ENCODE results near the gene SNAP29.
A peak's percentile ranks its signal among the peaks of the same experiment; 100 is the strongest.
"Not testable (repeated sequence)": the region's sequence is repeated elsewhere in the genome, so short reads cannot be mapped to it uniquely, and the experiment has no call there.

SNAP29 gene

GRCh38 chr22:20834725-20835124 is 24.1 kb upstream of the SNAP29 start:
- Histone ChIP-seq H4K91ac (ENCODE audit: low read depth, low read length) (no peak overlapping the region), H2BK120ac (ENCODE audit: insufficient read depth, low read length, poor library complexity) (no peak overlapping the region), H3K9ac (ENCODE audit: low read length) (no peak overlapping the region), H4K12ac (ENCODE audit: low read depth, low read length) (no peak overlapping the region), H3K27ac (ENCODE audit: low read depth, low read length) (no peak overlapping the region), H2AFZ (ENCODE audit: insufficient read depth, low read length, poor library complexity) (no peak overlapping the region), H3K4me1 (ENCODE audit: control insufficient read depth in 1 of 2, insufficient read depth in 2 of 2, low read length in 2 of 2) (no peaks in the 10 kb centered on the region), H3K36me3 (ENCODE audit: control insufficient read depth in 1 of 2, insufficient read depth in 2 of 2, low read length in 2 of 2) (peaks cover 8 to 13% of the 10 kb centered on the region in 2 experiments), H2BK5ac (ENCODE audit: low read depth, low read length, poor library complexity) (peak overlapping the region; percentile 25), H2AK5ac (ENCODE audit: low read length) (no peak overlapping the region), H3K14ac (ENCODE audit: low read length) (no peak overlapping the region), H3K4ac (ENCODE audit: low read depth, low read length) (no peak overlapping the region), H3K27me3 (ENCODE audit: insufficient read depth, low read length) (no peaks in the 10 kb centered on the region), H3K79me2 (ENCODE audit: control insufficient read depth, insufficient read depth, low read length, poor library complexity) (no peaks in the 10 kb centered on the region), H3K4me3 (ENCODE audit: low read depth, low read length) (no peak overlapping the region), H3K23ac (ENCODE audit: low read length) (no peak overlapping the region), H3K18ac (ENCODE audit: low read length) (no peak overlapping the region), H3K79me1 (ENCODE audit: low read length) (no peaks in the 10 kb centered on the region), H3K4me2 (ENCODE audit: low read length) (no peak overlapping the region), H2BK12ac (ENCODE audit: low read length) (no peak overlapping the region), H3K9me3 (ENCODE audit: insufficient read depth, low read depth, low read length) (no peaks in the 10 kb centered on the region), H4K8ac (ENCODE audit: low read depth, low read length) (no peak overlapping the region)
- DNase-seq = no peak
- no CpG with 5 or more reads among the region's 3 CpGs for WGBS (ENCODE audit: extremely low coverage, insufficient coverage, insufficient read length)

GRCh38 chr22:20836987-20837823 is 21.6 kb upstream of the SNAP29 start:
- Histone ChIP-seq H3K9ac (ENCODE audit: low read length) (no peak overlapping the region), H2BK12ac (ENCODE audit: low read length) (no peak overlapping the region), H3K4ac (ENCODE audit: low read depth, low read length) (no peak overlapping the region), H3K27ac (ENCODE audit: low read depth, low read length) (no peak overlapping the region), H3K4me1 (ENCODE audit: control insufficient read depth in 1 of 2, insufficient read depth in 2 of 2, low read length in 2 of 2) (peaks cover 0 to 7% of the 10 kb centered on the region in 2 experiments), H3K4me2 (ENCODE audit: low read length) (no peak overlapping the region), H2AFZ (ENCODE audit: insufficient read depth, low read length, poor library complexity) (no peak overlapping the region), H3K14ac (ENCODE audit: low read length) (no peak overlapping the region), H3K9me3 (ENCODE audit: insufficient read depth, low read depth, low read length) (no peaks in the 10 kb centered on the region), H3K23ac (ENCODE audit: low read length) (no peak overlapping the region), H2BK5ac (ENCODE audit: low read depth, low read length, poor library complexity) (no peak overlapping the region), H3K4me3 (ENCODE audit: low read depth, low read length) (no peak overlapping the region), H3K79me1 (ENCODE audit: low read length) (no peaks in the 10 kb centered on the region), H3K36me3 (ENCODE audit: control insufficient read depth in 1 of 2, insufficient read depth in 2 of 2, low read length in 2 of 2) (peaks cover 4 to 13% of the 10 kb centered on the region in 2 experiments), H4K8ac (ENCODE audit: low read depth, low read length) (no peak overlapping the region), H2BK120ac (ENCODE audit: insufficient read depth, low read length, poor library complexity) (no peak overlapping the region), H2AK5ac (ENCODE audit: low read length) (no peak overlapping the region), H4K12ac (ENCODE audit: low read depth, low read length) (no peak overlapping the region), H3K27me3 (ENCODE audit: insufficient read depth, low read length) (no peaks in the 10 kb centered on the region), H3K18ac (ENCODE audit: low read length) (no peak overlapping the region), H4K91ac (ENCODE audit: low read depth, low read length) (no peak overlapping the region), H3K79me2 (ENCODE audit: control insufficient read depth, insufficient read depth, low read length, poor library complexity) (no peaks in the 10 kb centered on the region)
- DNase-seq = no peak
- no CpG with 5 or more reads among the region's 2 CpGs for WGBS (ENCODE audit: extremely low coverage, insufficient coverage, insufficient read length)

GRCh38 chr22:20839354-20839753 is 19.5 kb upstream of the SNAP29 start:
- not testable (repeated sequence) for H3K27me3 ChIP-seq (ENCODE audit: insufficient read depth, low read length); H3K4ac ChIP-seq (ENCODE audit: low read depth, low read length); H2BK120ac ChIP-seq (ENCODE audit: insufficient read depth, low read length, poor library complexity); H3K4me3 ChIP-seq (ENCODE audit: low read depth, low read length); H2AK5ac ChIP-seq (ENCODE audit: low read length); H2AFZ ChIP-seq (ENCODE audit: insufficient read depth, low read length, poor library complexity); H4K91ac ChIP-seq (ENCODE audit: low read depth, low read length); H3K23ac ChIP-seq (ENCODE audit: low read length); H3K27ac ChIP-seq (ENCODE audit: low read depth, low read length); H3K9ac ChIP-seq (ENCODE audit: low read length); DNase-seq; H3K79me1 ChIP-seq (ENCODE audit: low read length); H3K18ac ChIP-seq (ENCODE audit: low read length); H2BK5ac ChIP-seq (ENCODE audit: low read depth, low read length, poor library complexity); H3K14ac ChIP-seq (ENCODE audit: low read length); H3K79me2 ChIP-seq (ENCODE audit: control insufficient read depth, insufficient read depth, low read length, poor library complexity); H2BK12ac ChIP-seq (ENCODE audit: low read length); H4K12ac ChIP-seq (ENCODE audit: low read depth, low read length); H3K36me3 ChIP-seq (ENCODE audit: control insufficient read depth in 1 of 2, insufficient read depth in 2 of 2, low read length in 2 of 2); H3K4me2 ChIP-seq (ENCODE audit: low read length); H3K9me3 ChIP-seq (ENCODE audit: insufficient read depth, low read depth, low read length); H4K8ac ChIP-seq (ENCODE audit: low read depth, low read length)
- H3K4me1 ChIP-seq (ENCODE audit: control insufficient read depth in 1 of 2, insufficient read depth in 2 of 2, low read length in 2 of 2) = peaks cover 5 to 19% of the 10 kb centered on the region in 2 experiments
- no CpG with 5 or more reads among the region's 10 CpGs for WGBS (ENCODE audit: extremely low coverage, insufficient coverage, insufficient read length)

GRCh38 chr22:20839837-20840645 is 18.8 kb upstream of the SNAP29 start:
- Histone ChIP-seq H3K9me3 (ENCODE audit: insufficient read depth, low read depth, low read length) (no peaks in the 10 kb centered on the region), H2BK12ac (ENCODE audit: low read length) (no peak overlapping the region), H2AK5ac (ENCODE audit: low read length) (no peak overlapping the region), H3K4ac (ENCODE audit: low read depth, low read length) (no peak overlapping the region), H2AFZ (ENCODE audit: insufficient read depth, low read length, poor library complexity) (no peak overlapping the region), H3K4me2 (ENCODE audit: low read length) (no peak overlapping the region), H4K91ac (ENCODE audit: low read depth, low read length) (no peak overlapping the region), H3K79me1 (ENCODE audit: low read length) (no peaks in the 10 kb centered on the region), H3K27ac (ENCODE audit: low read depth, low read length) (no peak overlapping the region), H3K23ac (ENCODE audit: low read length) (no peak overlapping the region), H4K8ac (ENCODE audit: low read depth, low read length) (no peak overlapping the region), H2BK120ac (ENCODE audit: insufficient read depth, low read length, poor library complexity) (no peak overlapping the region), H3K4me1 (ENCODE audit: control insufficient read depth in 1 of 2, insufficient read depth in 2 of 2, low read length in 2 of 2) (peaks cover 5 to 19% of the 10 kb centered on the region in 2 experiments), H4K12ac (ENCODE audit: low read depth, low read length) (no peak overlapping the region), H3K79me2 (ENCODE audit: control insufficient read depth, insufficient read depth, low read length, poor library complexity) (no peaks in the 10 kb centered on the region), H3K9ac (ENCODE audit: low read length) (no peak overlapping the region), H3K36me3 (ENCODE audit: control insufficient read depth in 1 of 2, insufficient read depth in 2 of 2, low read length in 2 of 2) (no peaks in the 10 kb centered on the region), H3K14ac (ENCODE audit: low read length) (no peak overlapping the region), H3K27me3 (ENCODE audit: insufficient read depth, low read length) (no peaks in the 10 kb centered on the region), H3K18ac (ENCODE audit: low read length) (no peak overlapping the region), H3K4me3 (ENCODE audit: low read depth, low read length) (no peak overlapping the region), H2BK5ac (ENCODE audit: low read depth, low read length, poor library complexity) (no peak overlapping the region)
- no peak for DNase-seq
- no CpG with 5 or more reads among the region's 3 CpGs for WGBS (ENCODE audit: extremely low coverage, insufficient coverage, insufficient read length)
